ENCODE results near the gene LPCAT1.
"Not testable (repeated sequence)": the region's sequence is repeated elsewhere in the genome, so short reads cannot be mapped to it uniquely, and the experiment has no call there.

LPCAT1 gene

DNA sequence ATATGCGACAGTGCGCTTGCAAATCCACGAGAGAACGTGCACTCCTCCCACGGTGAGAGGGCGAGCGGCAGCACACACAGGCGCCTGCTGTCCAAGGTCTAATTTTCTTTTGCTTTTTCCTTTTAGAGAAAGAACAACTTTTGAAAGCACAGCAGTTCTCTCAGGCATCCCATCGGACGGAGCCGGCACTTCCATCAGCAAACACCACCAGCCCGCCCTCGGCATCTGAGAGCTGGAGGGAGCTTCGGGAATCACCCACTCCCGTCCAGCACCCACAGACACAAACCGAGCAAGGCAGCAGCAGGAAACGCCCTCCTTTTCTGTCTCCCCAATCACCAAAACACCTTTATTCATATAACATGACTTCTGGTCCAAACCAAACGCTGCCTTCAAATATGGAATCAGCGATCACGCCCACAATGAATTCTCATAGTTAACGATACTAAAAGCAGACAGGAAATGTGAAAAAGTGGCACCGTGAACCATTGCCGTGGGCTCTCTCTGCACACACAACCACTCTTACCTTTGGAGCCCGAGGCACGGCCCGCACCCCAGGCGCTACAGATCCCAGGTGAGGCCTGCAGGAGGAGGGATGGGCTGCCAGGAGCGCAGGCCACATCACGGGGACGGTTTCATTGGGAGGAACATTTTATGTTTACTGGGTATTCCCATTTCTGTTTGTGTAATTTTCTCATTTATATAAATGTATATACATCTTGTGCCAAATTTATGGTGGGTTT lies 14.2 kb downstream of the LPCAT1 start:
- no peak for DNase-seq (ENCODE audit: low read depth in 2 of 2)

DNA sequence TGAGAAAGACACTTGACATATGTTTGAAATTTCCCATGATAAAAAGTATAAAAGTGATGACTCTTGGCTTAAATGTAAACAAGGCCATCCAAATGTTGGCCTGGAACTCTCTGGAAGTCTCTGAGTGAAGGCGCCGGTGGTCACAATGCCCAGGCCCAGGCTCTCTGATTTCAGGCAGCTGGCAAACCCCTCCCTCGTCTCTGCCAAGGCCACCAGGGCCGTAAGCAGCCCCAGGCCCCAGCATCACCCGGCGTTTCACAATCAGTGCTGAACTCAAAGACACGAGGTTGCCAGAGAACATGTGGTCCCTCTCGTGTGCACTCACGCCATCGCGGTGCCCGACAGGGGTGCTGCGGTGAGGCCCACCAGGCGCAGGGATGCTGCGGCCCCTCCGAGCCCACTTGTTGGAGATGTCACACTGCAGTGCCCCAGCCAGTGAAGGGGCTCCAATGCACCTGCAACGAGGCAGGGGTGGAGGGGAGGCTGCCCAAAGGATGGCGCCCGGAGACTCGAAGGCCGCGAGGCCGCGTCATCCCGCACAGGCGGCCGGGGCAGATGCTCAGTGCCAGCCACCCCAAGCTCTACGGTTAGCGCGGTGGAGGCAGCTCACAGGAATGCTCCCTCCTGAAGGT lies 15.0 kb downstream of the LPCAT1 start:
- no peak for DNase-seq (ENCODE audit: low read depth in 2 of 2)

DNA sequence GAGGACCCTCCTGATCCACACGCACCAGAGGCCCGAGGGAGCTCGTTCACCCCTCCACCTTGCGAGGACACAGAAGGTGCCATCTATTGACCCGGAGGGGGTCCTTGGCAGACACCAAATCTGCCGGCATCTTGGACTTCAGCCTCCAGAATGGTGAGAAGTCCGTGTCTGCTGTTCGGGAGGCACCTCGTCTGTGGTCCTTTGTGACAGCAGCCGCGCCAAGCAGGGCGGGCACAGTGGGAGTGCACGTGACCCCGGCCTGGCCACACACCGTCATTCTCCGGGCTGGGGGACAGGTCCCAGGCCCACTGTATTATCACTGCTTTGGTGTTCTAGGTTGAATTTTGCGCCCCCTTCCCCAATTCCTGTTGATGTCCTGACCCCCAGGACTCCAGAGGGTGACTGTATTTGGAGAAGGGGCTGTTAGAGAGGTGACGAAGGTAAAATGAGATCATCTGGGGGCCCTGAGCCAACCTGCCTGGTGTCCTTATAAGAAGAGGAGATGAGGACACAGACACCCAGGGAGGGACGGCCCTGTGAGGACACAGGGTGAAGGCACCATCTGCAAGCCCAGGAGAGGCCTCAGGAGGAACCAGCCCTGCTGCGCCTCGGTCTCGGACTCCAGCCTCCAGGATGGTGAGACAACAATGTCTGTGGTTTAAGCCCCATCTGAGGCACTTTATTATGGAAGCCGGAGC lies 15.7 kb downstream of the LPCAT1 start:
- no peak for DNase-seq (ENCODE audit: low read depth in 2 of 2)

DNA sequence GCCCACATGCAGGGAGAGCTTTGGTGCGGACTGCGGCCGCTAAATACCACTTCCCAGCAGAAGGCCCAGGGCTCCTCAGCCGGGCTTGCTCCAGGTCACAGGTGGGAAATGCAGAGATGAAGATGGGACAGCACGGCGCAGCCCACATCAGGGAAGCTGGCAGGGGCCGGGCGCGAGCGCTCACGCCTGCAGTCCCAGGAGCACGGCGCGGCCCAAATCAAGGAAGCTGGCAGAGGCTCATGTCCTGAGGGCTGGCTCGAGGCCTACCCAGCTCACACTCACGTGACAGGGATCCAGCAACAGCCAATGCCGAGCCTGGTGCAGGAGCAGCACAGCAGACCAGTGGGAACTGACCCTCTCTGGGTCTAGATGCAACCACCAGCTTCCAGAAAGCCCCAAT lies 16.3 kb downstream of the LPCAT1 start:
- no peak for DNase-seq (ENCODE audit: low read depth in 2 of 2)

DNA sequence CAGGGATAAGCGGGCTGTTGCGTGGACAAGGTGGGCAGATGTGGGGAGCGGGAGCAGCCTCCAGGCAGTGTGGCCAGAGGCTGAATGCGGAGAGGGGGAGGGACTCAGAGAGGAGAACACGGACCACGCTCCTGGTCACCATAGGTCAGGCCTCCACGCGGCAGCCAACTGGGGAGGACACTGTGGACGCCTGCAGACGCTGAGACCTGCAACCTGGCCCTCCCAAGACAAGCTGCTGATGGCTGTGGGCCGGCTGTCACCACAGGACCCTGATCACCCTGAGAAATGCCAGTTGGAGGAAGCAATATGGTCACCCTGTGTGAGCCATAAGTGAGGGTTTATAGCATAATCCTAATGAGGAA lies 16.8 kb downstream of the LPCAT1 start:
- DNase-seq (ENCODE audit: low read depth in 2 of 2): no peak

DNA sequence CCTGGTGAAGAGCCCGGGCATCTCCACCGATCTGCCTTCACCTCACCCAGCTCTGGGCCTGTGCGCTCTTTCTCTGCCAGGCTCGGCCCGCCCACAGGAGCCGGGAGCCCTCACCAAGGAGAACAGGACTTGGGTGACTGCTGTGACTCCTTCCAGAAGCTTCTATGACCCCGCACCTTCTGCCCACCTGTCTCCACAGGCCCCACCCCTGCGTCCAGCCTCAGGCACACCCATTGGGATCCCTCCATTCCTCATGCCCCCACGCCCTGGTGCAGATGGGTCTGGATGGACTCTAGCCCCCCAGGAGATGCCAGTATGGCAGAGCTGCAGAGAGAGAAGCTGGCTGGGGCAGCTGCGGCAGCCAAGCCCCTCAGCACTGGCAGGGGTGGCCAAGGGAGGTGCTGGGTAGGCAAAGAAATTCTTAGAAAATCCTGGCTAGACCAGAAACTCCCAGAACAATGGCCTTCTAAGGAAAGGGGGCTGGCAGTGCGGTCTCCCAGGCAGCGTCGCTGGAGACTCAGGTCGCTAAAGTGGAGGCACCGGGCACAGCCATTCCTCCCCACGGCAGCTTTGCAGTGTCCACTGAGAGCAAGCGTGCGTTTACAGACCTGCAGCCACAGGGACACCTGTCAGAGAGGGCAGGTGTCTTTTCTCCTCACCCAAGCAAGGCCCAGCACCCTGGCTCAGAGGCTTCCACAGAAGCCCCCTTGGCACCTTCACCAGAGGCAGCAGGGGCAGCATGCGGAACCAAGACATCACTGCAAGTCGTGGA lies 17.3 kb downstream of the LPCAT1 start:
- DNase-seq (ENCODE audit: low read depth in 2 of 2): no peak

DNA sequence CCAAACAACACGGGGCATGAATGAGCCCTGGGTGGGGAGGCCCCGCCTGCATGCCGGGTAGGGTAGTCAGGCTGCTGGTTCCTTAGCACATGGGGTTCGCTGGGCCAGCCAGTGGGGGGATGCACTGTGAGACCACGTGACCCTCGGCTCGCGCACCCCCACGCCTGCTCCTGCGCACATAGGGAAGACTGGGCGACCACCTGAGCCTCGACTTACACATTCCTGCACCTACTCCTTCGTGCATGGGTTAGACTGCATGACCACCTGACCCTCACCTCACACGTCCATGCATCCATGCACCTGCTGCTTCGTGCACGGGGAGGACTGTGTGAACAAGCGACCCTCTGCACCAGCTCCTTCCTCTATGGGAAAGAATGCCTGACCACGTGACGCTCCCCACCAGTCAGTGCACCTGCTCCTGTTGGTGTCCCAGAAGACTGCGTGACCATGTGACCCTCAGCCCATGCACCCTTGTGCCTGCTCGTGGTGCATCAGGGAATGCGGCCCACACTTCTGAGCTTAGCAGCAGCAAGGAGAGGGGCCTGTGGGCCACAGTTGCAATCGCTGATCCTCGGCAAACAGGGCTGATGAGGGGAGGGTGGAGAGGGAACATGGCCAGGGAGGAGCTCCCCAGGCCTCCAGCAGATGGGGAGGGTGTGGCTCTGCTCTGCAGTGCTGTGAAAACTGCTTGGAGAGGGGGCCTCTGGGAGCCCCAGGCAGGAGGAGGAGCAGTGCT lies 18.1 kb downstream of the LPCAT1 start:
- DNase-seq (ENCODE audit: low read depth in 2 of 2): no peak

DNA sequence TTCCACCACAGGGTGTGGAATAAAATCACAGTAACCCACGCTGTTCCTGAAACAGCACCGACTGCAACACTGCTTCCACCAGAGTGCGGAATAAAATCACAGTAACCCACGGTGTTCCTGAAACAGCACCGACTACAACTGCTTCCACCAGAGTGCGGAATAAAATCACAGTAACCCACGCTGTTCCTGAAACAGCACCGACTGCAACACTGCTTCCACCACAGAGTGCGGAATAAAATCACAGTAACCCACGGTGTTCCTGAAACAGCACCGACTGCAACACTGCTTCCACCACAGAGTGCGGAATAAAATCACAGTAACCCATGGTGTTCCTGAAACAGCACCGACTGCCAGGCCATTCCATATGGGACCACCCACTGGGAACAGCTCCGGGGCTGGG lies 18.7 kb downstream of the LPCAT1 start:
- DNase-seq (ENCODE audit: low read depth in 2 of 2): not testable (repeated sequence)

DNA sequence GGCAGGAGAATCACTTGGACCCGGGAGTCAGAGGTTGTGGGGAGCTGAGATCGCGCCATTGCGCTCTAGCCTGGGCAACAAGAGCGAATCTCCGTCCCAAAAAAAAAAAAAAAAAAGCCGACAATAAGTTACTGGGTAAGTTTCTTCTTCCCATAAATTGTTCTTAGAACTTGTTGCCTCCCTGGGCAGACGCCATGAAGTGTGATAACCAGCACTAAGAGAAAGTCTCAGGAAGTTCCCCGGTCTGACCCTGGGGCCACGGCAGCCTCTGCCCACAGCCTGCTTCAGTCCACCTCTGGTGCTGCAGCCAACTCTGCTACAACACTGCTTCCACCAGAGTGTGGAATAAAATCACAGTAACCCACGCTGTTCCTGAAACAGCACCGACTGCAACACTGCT lies 19.1 kb downstream of the LPCAT1 start:
- no peak for DNase-seq (ENCODE audit: low read depth in 2 of 2)

DNA sequence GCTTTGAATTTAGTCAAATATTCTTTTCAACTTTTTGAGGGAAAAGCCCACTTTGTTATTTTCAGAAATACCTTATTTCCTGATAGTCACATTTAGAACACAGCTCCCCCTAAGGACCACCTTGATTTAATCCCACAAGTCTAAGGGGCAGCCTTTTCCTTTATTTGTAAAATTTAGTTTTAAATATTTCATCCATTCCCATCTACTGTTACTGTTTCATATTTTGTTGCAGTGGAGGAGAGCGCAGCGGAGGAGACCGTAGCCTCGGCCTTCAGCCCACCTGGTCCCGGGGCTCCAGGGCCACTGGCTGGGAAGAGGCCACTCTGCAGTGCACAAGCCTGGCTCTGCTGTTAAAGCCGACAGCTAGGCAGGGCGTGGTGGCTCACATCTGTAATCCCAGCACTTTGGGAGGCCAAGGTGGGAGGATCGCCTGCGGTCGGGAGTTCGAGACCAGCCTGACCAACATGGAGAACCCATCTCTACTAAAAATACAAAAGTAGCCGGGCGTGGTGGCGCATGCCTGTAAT lies 19.6 kb downstream of the LPCAT1 start:
- no peak for DNase-seq (ENCODE audit: low read depth in 2 of 2)

DNA sequence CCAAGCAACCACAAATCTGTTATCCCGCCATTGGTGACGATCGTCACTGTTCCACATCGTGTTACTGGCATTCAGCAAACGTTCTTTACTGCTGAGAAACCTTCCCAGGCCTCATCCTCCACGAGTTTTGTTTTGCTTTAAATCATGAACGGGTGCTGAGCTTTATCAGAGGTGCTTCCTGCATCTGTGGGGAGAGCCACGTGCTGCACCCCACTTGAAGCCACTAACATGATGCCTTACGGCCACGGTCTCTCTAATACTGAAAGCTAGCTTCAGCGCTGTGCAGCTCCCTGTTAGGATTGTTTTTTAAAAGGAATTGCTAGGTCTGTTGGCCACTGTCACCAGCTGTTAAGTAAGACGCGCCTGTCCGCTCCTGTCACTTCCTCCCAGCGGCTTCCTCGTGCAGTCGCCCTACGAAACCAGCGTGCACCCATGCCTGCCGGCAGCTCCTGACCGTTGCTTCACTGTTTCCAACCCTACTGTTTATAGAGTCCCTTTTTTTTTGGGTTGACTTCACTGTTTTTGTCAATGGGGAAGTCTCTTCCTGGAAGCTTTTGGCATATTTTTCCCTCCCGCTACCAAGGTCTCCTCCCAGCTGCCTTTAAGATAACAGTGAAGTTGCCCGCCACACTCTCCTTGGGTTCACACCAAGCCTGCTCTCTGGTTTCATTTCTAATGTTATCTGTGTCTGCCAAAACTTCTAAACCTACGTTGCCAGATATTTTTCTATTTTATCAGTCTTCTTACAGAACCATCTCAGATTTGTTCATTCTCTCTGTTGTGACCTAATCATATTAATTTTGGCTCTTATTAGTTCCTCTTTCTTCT lies 20.3 kb downstream of the LPCAT1 start:
- DNase-seq (ENCODE audit: low read depth in 2 of 2): no peak

DNA sequence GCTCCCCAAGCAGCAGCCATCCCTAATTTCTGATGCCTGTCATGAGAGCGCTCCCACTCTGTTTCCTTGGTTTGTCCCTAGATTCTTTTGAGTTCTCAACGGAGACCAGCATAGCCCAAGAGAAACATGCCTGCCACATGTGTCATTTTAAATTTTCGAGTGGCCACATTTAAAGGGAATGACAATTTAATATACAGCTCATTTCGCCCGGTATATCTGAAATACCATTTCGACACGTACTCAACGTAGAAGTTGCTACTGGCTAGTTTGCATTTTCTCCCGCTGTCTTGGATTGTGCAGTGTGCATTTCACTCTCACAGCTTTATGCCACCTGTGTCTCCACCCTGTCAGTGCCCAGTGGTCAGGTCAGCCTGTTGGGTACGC lies 21.0 kb downstream of the LPCAT1 start:
- DNase-seq (ENCODE audit: low read depth in 2 of 2): no peak

DNA sequence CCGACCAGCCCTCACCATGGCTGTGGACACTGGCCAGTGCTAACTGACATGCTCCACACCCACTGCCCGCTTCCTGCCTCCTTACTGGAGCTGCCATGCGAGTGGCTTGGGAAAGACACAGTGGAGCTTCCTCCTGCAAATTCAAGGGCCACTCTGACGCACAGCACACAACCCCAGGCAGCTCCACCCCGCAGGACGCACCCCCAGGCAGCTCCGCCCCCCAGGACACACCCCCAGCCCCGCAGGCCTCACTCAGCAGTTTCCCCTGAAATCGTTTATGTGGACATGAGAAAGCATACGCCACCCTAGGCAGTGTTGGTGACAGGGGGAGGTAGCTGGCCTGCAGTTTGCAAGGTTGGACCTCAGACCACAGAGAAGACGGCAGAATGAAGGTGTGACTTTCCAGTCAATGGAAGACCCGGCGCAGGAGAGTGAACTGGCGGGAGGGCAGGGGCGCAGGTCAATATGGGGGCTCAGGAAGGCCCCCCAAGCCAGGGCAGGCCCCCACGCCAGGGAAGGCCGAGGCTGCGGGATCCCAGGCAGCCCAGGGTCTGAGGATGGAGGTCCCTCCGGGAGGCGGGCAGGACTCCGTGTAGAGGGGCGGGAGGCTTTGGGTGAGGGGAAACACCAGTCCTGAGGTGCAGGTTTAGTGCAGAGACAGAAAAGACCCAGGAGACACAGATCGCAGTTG lies 21.6 kb downstream of the LPCAT1 start:
- DNase-seq (ENCODE audit: low read depth in 2 of 2): no peak

DNA sequence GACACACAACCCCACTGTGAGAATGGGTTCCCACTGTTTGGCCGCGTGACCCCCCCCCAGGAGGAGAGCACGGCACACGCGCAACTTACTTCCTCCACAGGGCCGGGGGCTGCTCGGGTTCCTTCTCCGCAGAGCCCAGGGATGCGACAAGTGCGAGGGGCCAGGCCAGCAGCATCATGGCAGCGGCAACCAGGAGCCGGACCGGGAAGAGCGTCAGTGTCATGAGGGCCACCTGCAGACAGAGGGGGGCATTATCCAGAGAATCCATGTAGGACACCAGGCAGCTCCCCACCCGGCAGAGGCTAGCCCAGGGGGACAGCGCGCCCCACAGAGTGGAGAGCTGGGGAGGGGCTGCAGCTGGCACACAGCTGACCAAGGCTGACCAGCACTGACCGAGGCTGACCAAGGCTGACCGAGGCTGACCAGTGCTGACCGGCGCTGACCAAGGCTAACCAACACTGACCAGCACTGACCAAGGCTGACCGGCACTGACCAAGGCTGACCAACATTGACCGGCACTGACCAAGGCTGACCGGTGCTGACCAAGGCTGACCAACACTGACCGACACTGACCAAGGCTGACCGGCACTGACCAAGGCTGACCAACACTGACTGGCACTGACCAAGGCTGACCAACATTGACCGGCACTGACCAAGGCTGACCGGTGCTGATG lies 22.3 kb downstream of the LPCAT1 start:
- DNase-seq (ENCODE audit: low read depth in 2 of 2): no peak

DNA sequence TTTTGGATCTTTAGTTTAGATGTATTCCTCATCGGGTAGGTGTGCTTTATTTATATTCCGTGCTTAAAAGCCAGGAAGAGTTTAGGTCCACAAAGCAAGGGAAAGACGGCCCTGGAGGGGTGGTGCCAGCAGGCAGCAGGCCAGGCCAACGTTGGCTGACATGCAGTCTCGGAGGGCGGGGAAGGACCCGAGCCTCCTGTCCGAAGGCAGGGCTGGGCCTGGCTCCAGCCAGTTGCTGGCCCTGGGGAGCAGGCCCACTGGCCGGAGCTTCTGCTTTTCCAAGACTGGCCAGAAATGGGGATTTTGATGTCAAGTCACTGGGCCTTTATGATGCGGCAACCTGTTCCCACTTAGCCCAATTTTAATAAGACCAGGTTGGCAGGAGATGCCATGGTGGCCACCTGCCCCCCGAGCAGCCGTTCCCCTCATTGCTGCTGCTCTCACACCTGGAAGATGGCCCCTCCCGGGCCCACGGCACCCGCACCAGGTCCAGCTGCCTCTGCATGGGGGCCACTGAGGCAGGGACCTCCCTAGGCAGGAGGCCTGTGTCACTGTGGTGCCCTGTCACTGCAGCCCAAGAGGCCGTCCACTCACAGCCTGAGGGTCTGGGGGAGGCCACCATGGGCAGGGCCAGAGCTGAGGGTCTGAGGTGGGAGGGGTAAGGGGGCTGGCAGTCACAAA lies 23.2 kb downstream of the LPCAT1 start:
- DNase-seq (ENCODE audit: low read depth in 2 of 2): no peak

DNA sequence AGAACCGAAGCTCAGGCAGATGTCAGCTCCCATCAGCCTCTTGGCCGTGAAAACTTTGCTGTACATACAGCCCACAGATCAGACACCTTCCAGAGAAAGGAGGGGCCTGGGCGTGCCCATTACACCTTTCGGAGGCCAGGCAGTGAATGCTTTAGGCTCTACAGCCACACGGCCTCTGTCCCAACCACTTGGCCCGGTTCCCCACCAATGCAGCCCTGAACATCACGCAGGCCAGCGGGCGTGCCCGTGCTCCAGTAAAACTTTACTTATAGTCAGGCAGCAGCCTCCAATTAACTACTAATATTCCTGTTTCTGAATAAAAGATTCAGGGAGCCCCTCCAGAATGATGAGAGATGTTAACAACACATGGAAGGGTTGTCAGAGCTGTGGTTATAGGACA lies 23.9 kb downstream of the LPCAT1 start:
- no peak for DNase-seq (ENCODE audit: low read depth in 2 of 2)

DNA sequence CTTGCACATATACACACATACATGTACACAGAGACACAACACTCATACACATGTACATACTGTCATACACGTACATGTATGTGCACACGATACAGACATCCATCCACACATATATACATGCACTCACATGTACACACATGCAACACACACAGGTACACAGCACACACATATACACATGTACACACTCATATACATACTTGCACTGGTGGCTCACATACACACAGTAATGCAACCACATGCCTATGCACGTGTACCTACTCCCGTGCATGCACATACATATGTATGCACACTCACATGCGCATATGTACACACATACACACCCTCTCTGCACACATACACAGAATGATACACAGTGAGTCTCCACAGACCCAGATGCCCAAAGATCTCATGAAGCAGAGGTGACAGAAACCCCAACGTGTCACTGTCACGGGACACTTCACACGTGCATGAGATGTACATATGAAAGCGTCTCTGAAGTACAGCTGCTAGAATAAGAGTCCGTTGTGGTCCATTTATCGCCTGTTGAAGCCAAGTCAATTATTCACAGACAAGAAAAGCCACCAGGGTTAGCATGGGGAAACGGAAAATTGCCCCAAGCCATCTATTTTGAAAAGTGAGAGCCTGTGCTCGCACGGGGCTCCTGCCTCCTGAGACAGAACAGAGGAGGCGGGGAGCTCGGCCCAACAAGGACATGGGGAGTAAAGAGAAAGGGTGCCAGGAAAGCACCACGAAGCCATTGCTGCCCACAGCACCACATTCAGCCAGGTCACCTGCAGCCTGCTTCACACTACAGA lies 24.9 kb downstream of the LPCAT1 start:
- no peak for DNase-seq (ENCODE audit: low read depth in 2 of 2)

Measured in stimulated activated CD8-positive, alpha-beta memory T cell treated with anti-CD3 and anti-CD28 coated beads, Interleukin-7, amount 100 ng/mL, for 1 hour (primary cell).